HepG2 (cell line): Measurements from ENCODE around the gene UTP25. TPM values are rescaled to one million over a fixed set of nuclear protein-coding genes. Genes with fewer than 3 reads are reported as not detected.

Experiments
- NR2F6 ChIP-seq, 2 experiments: IDR thresholded peaks; 2 replicates each; pipeline ENCODE4 v1.6.1; 2016; ENCODE audit warnings: antibody characterized with exemption in 1 of 2, mild to moderate bottlenecking in 1 of 2
- ZC3H4 ChIP-seq: sonication (generic); formaldehyde crosslinking; IDR thresholded peaks from 2 replicates; pipeline ENCODE4 v1.4.0; 2020; ENCODE audit warnings: missing genetic modification reagents, borderline replicate concordance
- ZKSCAN8 ChIP-seq: IDR thresholded peaks from 2 replicates; pipeline ENCODE4 v1.6.1; 2016; ENCODE audit warnings: borderline replicate concordance, missing genetic modification reagents, missing compliant biosample characterization
- ZNF282 ChIP-seq: fragments of 450-650 bp; IDR thresholded peaks from 2 replicates; pipeline ENCODE4 v1.6.1; 2018; ENCODE audit not compliant: partially characterized antibody
- ZNF34 ChIP-seq: sonication (generic); formaldehyde crosslinking; IDR thresholded peaks from 2 replicates; pipeline ENCODE4 v1.4.0; 2020; ENCODE audit warnings: mild to moderate bottlenecking, missing genetic modification reagents, borderline replicate concordance
- ZNF607 ChIP-seq: sonication (generic); formaldehyde crosslinking; IDR thresholded peaks from 2 replicates; pipeline ENCODE4 v1.5.1; 2020; ENCODE audit warnings: missing genetic modification reagents, mild to moderate bottlenecking, borderline replicate concordance
- ZNF670 ChIP-seq: sonication (generic); formaldehyde crosslinking; IDR thresholded peaks from 2 replicates; pipeline ENCODE4 v1.8.0; 2022; ENCODE audit warnings: mild to moderate bottlenecking, missing genetic modification reagents, borderline replicate concordance
- polyA plus RNA-seq, 8 experiments: library from polyadenylated mRNA; depleted of rRNA in 3 of 8; stranded (reverse) in 7 of 8; unstranded in 1 of 8; fragments of >200 nt; fragmentation: Illumina TruSeq in 4 of 8; extraction: Trizol in 4 of 8; gene quantifications; 2 replicates each; pipeline versions ENCODE4 v1.2.1 to v1.2.3, GENCODE V29; 2011 to 2016; ENCODE audit warnings: low read depth in 4 of 8, missing spikeins in 1 of 8, mixed read lengths in 1 of 8; ENCODE audit not compliant: insufficient read depth in 1 of 8
- total RNA-seq, 5 experiments: library from RNA; depleted of rRNA; stranded (reverse); fragments of >200 nt; fragmentation: Illumina TruSeq; extraction: Trizol; gene quantifications; 2 replicates each; pipeline ENCODE4 v1.2.3, GENCODE V29; 2016; ENCODE audit warnings: low read depth in 1 of 5
- TF ChIP-seq, protein P1 (sequence below): sonication (generic); formaldehyde crosslinking; IDR thresholded peaks from 2 replicates; pipeline ENCODE4 v1.4.0; 2020; ENCODE audit warnings: missing genetic modification reagents, borderline replicate concordance
- TF ChIP-seq, protein P2 (sequence below): sonication (generic); formaldehyde crosslinking; IDR thresholded peaks from 2 replicates; pipeline ENCODE4 v1.5.1; 2020; ENCODE audit warnings: mild to moderate bottlenecking, missing genetic modification reagents, borderline replicate concordance
- TF ChIP-seq, protein P3 (sequence below), 2 experiments: sonication (generic) in 1 of 2; formaldehyde crosslinking in 1 of 2; IDR thresholded peaks; 2 replicates each; pipeline versions ENCODE4 v1.6.1 to v1.9.0; 2014 to 2022; ENCODE audit warnings: antibody characterized with exemption in 1 of 2, borderline replicate concordance in 1 of 2, inconsistent platforms in 1 of 2, low read depth in 1 of 2, missing genetic modification reagents in 1 of 2
- TF ChIP-seq, protein P4 (sequence below): sonication (generic); formaldehyde crosslinking; IDR thresholded peaks from 2 replicates; pipeline ENCODE4 v1.8.0; 2022; ENCODE audit warnings: missing genetic modification reagents, mild to moderate bottlenecking, borderline replicate concordance
- TF ChIP-seq, protein P5 (sequence below): sonication (generic); formaldehyde crosslinking; IDR thresholded peaks from 2 replicates; pipeline ENCODE4 v1.4.0; 2020; ENCODE audit warnings: missing genetic modification reagents; ENCODE audit errors: not compliant biosample characterization

Gene UTP25
- total and polyA plus RNA-seq, 2 of the 13 experiments (the other 11 are each of a cell fraction or from before 2014, with no cell fraction given), result 4.8 to 5.7 TPM

DNA sequence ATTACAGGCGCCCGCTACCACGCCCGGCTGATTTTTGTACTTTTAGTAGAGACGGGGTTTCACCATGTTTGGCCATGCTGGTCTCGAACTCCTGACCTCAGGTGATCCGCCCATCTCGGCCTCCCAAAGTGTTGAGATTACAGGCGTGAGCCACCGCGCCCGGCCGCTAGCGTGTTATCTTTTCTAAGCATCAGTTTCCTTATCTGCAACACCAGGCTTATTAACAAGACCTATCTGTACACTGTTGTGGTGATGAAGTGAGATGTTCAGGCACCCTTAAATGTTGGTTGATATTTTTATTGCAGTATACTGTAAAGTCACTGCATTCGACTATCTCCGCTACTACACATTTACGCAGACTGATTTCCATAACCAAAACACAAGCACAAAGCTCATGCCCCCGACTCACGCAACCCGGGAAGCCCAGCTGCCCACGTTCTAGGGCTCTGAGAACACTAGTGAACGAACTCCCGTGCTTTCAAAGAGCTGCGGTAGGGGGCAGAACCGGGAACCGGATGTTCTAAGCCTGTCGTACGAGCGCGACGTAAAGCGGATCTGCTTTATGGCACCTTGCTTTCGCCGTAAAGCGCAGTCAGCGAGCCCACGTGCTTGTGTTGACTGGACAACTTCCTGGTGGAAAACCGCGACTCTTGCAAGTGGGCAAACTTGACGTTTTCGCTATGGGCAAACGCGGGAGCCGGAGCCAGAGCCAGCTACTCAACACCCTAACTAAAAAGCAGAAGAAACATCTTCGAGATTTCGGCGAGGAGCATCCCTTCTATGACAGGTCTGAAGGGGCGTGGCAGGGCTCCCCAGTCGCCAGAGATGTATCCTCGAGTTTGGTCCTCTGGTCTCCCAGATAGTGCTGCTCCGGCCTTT is at the start of gene UTP25 (continued):
- TF ChIP-seq, protein P1, sequence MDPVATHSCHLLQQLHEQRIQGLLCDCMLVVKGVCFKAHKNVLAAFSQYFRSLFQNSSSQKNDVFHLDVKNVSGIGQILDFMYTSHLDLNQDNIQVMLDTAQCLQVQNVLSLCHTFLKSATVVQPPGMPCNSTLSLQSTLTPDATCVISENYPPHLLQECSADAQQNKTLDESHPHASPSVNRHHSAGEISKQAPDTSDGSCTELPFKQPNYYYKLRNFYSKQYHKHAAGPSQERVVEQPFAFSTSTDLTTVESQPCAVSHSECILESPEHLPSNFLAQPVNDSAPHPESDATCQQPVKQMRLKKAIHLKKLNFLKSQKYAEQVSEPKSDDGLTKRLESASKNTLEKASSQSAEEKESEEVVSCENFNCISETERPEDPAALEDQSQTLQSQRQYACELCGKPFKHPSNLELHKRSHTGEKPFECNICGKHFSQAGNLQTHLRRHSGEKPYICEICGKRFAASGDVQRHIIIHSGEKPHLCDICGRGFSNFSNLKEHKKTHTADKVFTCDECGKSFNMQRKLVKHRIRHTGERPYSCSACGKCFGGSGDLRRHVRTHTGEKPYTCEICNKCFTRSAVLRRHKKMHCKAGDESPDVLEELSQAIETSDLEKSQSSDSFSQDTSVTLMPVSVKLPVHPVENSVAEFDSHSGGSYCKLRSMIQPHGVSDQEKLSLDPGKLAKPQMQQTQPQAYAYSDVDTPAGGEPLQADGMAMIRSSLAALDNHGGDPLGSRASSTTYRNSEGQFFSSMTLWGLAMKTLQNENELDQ (CRISPR knock-in tag), result no peak
- TF ChIP-seq ZNF34 (CRISPR knock-in tag) (no peak), NR2F6 (IDR thresholded peaks at IDR 0.05) (no peak), NR2F6 (CRISPR knock-in tag; IDR thresholded peaks at IDR 0.05) (no peak), ZKSCAN8 (CRISPR knock-in tag) (no peak), ZC3H4 (CRISPR knock-in tag) (no peak), ZNF670 (CRISPR knock-in tag) (no peak), ZNF282 (no peak), ZNF607 (CRISPR knock-in tag) (peak; percentile 52; the same call in 1 of the 2 replicates)
- TF ChIP-seq, protein P2, sequence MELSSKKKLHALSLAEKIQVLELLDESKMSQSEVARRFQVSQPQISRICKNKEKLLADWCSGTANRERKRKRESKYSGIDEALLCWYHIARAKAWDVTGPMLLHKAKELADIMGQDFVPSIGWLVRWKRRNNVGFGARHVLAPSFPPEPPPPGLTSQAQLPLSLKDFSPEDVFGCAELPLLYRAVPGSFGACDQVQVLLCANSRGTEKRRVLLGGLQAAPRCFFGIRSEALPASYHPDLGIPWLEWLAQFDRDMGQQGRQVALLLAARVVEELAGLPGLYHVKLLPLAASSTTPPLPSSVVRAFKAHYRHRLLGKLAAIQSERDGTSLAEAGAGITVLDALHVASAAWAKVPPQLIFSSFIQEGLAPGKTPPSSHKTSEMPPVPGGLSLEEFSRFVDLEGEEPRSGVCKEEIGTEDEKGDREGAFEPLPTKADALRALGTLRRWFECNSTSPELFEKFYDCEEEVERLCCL (CRISPR knock-in tag), result no peak
- TF ChIP-seq, protein P3, sequence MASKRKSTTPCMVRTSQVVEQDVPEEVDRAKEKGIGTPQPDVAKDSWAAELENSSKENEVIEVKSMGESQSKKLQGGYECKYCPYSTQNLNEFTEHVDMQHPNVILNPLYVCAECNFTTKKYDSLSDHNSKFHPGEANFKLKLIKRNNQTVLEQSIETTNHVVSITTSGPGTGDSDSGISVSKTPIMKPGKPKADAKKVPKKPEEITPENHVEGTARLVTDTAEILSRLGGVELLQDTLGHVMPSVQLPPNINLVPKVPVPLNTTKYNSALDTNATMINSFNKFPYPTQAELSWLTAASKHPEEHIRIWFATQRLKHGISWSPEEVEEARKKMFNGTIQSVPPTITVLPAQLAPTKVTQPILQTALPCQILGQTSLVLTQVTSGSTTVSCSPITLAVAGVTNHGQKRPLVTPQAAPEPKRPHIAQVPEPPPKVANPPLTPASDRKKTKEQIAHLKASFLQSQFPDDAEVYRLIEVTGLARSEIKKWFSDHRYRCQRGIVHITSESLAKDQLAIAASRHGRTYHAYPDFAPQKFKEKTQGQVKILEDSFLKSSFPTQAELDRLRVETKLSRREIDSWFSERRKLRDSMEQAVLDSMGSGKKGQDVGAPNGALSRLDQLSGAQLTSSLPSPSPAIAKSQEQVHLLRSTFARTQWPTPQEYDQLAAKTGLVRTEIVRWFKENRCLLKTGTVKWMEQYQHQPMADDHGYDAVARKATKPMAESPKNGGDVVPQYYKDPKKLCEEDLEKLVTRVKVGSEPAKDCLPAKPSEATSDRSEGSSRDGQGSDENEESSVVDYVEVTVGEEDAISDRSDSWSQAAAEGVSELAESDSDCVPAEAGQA (IDR thresholded peaks at IDR 0.05; ENCODE audit: low read depth), result peak; percentile 13; the same call in 1 of the 2 replicates
- TF ChIP-seq, protein P3 (CRISPR knock-in tag; IDR thresholded peaks at IDR 0.05; ENCODE audit: borderline replicate concordance), result no peak
- TF ChIP-seq, protein P4, sequence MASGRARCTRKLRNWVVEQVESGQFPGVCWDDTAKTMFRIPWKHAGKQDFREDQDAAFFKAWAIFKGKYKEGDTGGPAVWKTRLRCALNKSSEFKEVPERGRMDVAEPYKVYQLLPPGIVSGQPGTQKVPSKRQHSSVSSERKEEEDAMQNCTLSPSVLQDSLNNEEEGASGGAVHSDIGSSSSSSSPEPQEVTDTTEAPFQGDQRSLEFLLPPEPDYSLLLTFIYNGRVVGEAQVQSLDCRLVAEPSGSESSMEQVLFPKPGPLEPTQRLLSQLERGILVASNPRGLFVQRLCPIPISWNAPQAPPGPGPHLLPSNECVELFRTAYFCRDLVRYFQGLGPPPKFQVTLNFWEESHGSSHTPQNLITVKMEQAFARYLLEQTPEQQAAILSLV (CRISPR knock-in tag), result no peak
- TF ChIP-seq, protein P5, sequence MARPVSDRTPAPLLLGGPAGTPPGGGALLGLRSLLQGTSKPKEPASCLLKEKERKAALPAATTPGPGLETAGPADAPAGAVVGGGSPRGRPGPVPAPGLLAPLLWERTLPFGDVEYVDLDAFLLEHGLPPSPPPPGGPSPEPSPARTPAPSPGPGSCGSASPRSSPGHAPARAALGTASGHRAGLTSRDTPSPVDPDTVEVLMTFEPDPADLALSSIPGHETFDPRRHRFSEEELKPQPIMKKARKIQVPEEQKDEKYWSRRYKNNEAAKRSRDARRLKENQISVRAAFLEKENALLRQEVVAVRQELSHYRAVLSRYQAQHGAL (CRISPR knock-in tag), result no peak
